ENCODE data around the gene PKN1.
"Not testable (repeated sequence)": the region's sequence is repeated elsewhere in the genome, so short reads cannot be mapped to it uniquely, and the experiment has no call there.

The PKN1 gene

DNA sequence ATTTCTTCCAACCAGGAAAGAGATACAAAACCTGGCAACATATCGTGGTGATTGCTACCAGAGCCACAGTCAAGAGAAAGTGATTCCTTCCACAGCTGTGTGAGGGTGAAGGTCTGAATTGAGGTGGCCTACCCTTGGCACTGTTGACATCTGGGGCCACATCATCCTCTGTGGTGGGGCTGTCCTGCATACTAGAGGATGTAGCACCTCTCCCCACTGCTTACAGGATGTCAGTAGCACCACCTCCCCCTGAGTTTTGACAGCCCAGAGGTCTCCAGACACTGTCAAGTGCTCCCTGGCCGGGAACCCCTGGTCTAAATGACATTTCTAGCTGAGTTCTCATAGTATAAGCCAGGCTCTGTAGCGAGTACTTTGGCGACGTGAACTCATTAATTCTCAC lies 26.6 kb downstream of the PKN1 start:
- H3K4me3 ChIP-seq (ENCODE audit: low read length): no peak overlapping the region
- TF ChIP-seq, protein P1, sequence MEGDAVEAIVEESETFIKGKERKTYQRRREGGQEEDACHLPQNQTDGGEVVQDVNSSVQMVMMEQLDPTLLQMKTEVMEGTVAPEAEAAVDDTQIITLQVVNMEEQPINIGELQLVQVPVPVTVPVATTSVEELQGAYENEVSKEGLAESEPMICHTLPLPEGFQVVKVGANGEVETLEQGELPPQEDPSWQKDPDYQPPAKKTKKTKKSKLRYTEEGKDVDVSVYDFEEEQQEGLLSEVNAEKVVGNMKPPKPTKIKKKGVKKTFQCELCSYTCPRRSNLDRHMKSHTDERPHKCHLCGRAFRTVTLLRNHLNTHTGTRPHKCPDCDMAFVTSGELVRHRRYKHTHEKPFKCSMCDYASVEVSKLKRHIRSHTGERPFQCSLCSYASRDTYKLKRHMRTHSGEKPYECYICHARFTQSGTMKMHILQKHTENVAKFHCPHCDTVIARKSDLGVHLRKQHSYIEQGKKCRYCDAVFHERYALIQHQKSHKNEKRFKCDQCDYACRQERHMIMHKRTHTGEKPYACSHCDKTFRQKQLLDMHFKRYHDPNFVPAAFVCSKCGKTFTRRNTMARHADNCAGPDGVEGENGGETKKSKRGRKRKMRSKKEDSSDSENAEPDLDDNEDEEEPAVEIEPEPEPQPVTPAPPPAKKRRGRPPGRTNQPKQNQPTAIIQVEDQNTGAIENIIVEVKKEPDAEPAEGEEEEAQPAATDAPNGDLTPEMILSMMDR (conservative IDR thresholded peaks at IDR 0.05; ENCODE audit: low read length): no peak
- no peak for DNase-seq (ENCODE audit: low read depth)

DNA sequence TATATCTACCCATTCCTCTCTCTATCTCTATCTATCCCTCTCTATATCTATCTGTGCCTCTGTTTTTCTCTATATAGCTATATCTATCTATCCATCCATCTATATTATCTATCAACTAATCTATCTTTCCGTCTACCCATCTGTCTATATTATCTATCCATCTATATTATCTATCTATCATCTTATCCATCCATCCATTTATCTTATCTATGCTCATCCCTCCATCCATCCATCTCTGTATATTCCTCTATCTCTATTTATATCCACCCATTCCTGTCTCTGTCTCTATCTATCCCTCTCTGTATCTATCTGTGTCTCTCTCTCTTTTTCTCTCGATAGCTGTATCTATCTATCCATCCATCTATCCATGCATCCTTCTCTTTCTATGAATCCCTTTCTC lies 27.8 kb downstream of the PKN1 start:
- TF ChIP-seq, protein P1 (conservative IDR thresholded peaks at IDR 0.05; ENCODE audit: low read length): no peak
- H3K4me3 ChIP-seq (ENCODE audit: low read length): no peak overlapping the region
- no peak for DNase-seq (ENCODE audit: low read depth)

DNA sequence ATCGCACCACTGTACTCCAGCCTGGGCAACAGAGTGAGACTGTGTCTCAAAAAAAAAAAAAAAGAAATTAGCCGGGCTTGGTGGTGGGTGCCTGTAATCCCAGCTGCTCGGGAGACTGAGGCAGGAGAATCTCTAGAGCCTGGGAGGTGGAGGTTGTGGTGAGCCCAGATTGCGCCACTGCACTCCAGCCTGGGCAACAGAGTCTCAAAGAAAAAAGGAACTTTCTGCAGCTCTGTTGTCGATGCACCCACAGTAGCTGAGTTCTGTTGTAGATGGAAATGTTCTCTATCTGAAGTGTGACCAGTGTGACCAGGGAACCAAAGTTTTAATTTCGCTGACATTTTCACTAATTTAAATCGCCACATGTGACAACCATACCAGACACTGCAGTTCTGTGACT lies 29.3 kb downstream of the PKN1 start:
- not testable (repeated sequence) for DNase-seq (ENCODE audit: low read depth); H3K4me3 ChIP-seq (ENCODE audit: low read length)

DNA sequence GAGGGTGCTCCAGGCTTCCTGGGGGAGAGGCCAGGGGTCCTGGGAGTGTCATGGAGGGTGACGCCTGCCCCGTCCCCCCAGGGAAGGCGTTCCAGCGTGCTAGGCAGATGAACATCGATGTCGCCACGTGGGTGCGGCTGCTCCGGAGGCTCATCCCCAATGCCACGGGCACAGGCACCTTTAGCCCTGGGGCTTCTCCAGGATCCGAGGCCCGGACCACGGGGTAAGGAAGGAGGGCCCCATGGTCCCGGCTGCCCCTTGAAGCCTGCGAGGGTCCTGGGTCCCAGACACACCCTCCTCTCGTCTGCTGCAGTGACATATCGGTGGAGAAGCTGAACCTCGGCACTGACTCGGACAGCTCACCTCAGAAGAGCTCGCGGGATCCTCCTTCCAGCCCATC lies 30.6 kb downstream of the PKN1 start:
- no peak for DNase-seq (ENCODE audit: low read depth)
- TF ChIP-seq, protein P1 (conservative IDR thresholded peaks at IDR 0.05; ENCODE audit: low read length): no peak
- no peak overlapping the region for H3K4me3 ChIP-seq (ENCODE audit: low read length)

DNA sequence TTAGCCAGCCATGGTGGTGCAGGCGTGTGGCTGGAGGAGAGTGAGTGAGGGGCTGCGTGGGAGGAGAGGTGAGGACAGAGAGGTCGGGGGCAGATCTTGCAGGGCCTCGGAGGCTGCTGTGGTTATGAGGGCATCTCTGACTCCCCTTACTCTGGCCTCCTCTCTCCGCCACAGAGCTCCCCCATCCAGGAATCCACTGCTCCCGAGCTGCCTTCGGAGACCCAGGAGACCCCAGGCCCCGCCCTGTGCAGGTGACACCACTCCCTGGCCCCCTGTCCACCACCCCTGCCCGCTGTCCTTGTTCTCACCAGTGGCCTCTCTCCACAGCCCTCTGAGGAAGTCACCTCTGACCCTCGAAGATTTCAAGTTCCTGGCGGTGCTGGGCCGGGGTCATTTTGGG lies 34.3 kb downstream of the PKN1 start:
- no peak overlapping the region for H3K4me3 ChIP-seq (ENCODE audit: low read length)
- TF ChIP-seq, protein P1 (conservative IDR thresholded peaks at IDR 0.05; ENCODE audit: low read length): no peak
- no peak for DNase-seq (ENCODE audit: low read depth)

DNA sequence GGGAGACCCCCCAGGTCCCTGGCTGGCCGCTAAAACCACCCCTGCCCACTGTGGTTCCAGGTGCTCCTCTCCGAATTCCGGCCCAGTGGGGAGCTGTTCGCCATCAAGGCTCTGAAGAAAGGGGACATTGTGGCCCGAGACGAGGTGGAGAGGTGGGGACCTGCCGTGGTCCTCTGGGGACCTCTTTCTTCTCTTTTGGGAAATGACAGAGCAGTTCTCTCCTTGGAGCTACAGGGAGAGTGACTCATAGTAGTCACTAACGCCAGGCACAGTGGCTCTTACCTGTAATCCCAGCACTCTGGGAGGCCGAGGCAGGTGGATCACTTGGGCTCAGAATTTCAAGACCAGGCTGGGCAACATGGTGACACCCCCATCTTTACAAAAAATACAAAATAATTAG lies 34.7 kb downstream of the PKN1 start:
- no peak for DNase-seq (ENCODE audit: low read depth)
- TF ChIP-seq, protein P1 (conservative IDR thresholded peaks at IDR 0.05; ENCODE audit: low read length): no peak
- H3K4me3 ChIP-seq (ENCODE audit: low read length): no peak overlapping the region

DNA sequence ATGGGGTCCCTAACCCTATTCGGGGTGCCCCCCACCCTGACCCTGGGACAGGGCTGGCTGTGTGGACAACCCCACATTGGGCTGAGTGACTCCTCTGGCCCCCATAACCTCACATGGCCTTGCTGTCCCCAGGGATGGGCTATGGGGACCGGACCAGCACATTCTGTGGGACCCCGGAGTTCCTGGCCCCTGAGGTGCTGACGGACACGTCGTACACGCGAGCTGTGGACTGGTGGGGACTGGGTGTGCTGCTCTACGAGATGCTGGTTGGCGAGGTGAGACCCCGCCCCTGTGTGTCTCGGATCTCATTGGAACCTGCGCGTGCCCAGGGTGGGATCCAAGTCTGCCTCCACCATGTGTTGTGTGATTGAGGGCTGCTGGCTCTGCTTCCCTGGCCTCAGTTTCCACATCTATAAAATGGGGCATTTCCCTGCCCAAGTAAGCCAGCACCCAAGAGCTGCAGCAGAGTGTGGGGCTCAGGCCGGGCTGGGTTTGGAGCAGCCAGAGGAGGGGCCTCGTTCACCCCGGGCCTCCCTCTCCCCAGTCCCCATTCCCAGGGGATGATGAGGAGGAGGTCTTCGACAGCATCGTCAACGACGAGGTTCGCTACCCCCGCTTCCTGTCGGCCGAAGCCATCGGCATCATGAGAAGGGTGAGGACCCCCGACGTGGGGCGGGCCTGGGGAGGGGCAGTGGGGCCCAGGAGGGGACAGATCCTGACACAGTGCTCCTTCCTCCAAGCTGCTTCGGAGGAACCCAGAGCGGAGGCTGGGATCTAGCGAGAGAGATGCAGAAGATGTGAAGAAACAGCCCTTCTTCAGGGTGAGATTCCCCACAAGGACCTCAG lies 37.1 kb downstream of the PKN1 start:
- DNase-seq (ENCODE audit: low read depth): no peak
- no peak overlapping the region for H3K4me3 ChIP-seq (ENCODE audit: low read length)
- TF ChIP-seq, protein P1 (conservative IDR thresholded peaks at IDR 0.05; ENCODE audit: low read length): no peak

Data from AG10803 (cell line).